H1 (cell line): ENCODE data around the gene SPPL3. TPM values are rescaled to one million over a fixed set of nuclear protein-coding genes. Genes with fewer than 3 reads are reported as not detected.

Source experiments
- CTCF ChIA-PET: fragments of 300-600 bp; sonication (Branson Sonifier 250); formaldehyde crosslinking; loops from one replicate; lab custom pipeline; 2021; ENCODE audit not compliant: partially characterized antibody; lab: Charles Lee
- POLR2A ChIA-PET: fragments of 300-600 bp; sonication (Branson Sonifier 250); formaldehyde crosslinking; loops from one replicate; lab custom pipeline; 2021; ENCODE audit warnings: inconsistent platforms; ENCODE audit not compliant: partially characterized antibody; lab: Charles Lee
- DNase-seq, 2 experiments: peaks; one replicate each; pipeline versions ENCODE4 v3.0.0 to v3.0.0-alpha.2; 2010 to 2022; ENCODE audit warnings: low spot score in 2 of 2, low read depth in 1 of 2, mixed read lengths in 1 of 2
- FAIRE-seq: peaks from 2 replicates; lab custom pipeline; 2011; peaks lifted over from hg19 to GRCh38; lab: Jason Lieb, UNC
- H2AFZ ChIP-seq: 2 replicates; pipeline ENCODE4 v1.8.1; 2012; ENCODE audit warnings: low read length, inconsistent platforms
- H2AK5ac ChIP-seq: 2 replicates; pipeline ENCODE4 v1.6.1; 2013; ENCODE audit warnings: low read depth, low read length
- H2BK120ac ChIP-seq: replicated peaks from 2 replicates; pipeline ENCODE3; 2013; ENCODE audit warnings: low read depth, low read length, inconsistent platforms
- H2BK12ac ChIP-seq: 2 replicates; pipeline ENCODE4 v1.6.1; 2013; ENCODE audit warnings: low read depth, low read length
- H2BK15ac ChIP-seq: 2 replicates; pipeline ENCODE4 v1.6.1; 2013; ENCODE audit warnings: low read length
- H2BK20ac ChIP-seq: 2 replicates; pipeline ENCODE4 v1.6.1; 2013; ENCODE audit warnings: low read length
- H2BK5ac ChIP-seq: 2 replicates; pipeline ENCODE4 v1.6.1; 2013; ENCODE audit warnings: low read depth, low read length
- H3K14ac ChIP-seq: 2 replicates; pipeline ENCODE4 v1.6.1; 2013; ENCODE audit warnings: inconsistent platforms; ENCODE audit not compliant: insufficient read length
- H3K18ac ChIP-seq: 2 replicates; pipeline ENCODE4 v1.6.1; 2013; ENCODE audit warnings: low read length; ENCODE audit errors: extremely low read depth
- H3K23ac ChIP-seq: 2 replicates; pipeline ENCODE4 v1.6.1; 2013; ENCODE audit warnings: inconsistent platforms; ENCODE audit not compliant: insufficient read length
- H3K23me2 ChIP-seq: 2 replicates; pipeline ENCODE4 v1.6.1; 2013; ENCODE audit warnings: low read depth, low read length
- H3K27ac ChIP-seq: 2 replicates; pipeline ENCODE4 v1.6.1; 2011; ENCODE audit warnings: low read depth, low read length, inconsistent platforms
- H3K27me3 ChIP-seq, 4 experiments: replicated peaks in 1 of 4; 1 replicate in 1 of 4; 2 replicates in 3 of 4; pipeline versions ENCODE4 v1.6.1 to v1.8.1; 2011 to 2013; ENCODE audit warnings: low read length in 3 of 4, mild to moderate bottlenecking in 3 of 4, inconsistent platforms in 2 of 4, mixed read lengths in 2 of 4, moderate library complexity in 1 of 4; ENCODE audit not compliant: control insufficient read depth in 3 of 4, insufficient read depth in 3 of 4; ENCODE audit errors: extremely low read depth in 1 of 4
- H3K36me3 ChIP-seq, 4 experiments: 2 replicates each; pipeline versions ENCODE4 v1.6.1 to v1.8.1; 2011 to 2013; ENCODE audit warnings: mild to moderate bottlenecking in 4 of 4, low read length in 3 of 4, moderate library complexity in 2 of 4, control low read depth in 1 of 4, inconsistent platforms in 1 of 4; ENCODE audit not compliant: insufficient read depth in 4 of 4, control insufficient read depth in 2 of 4
- H3K4ac ChIP-seq: replicated peaks from 2 replicates; pipeline ENCODE3; 2013; ENCODE audit warnings: low read length, low read depth, mixed read lengths, inconsistent platforms; ENCODE audit not compliant: insufficient read length
- H3K4me1 ChIP-seq, 4 experiments: replicated peaks in 1 of 4; 1 replicate in 1 of 4; 2 replicates in 3 of 4; pipeline versions ENCODE4 v1.6.1 to v1.8.1; 2011 to 2013; ENCODE audit warnings: low read length in 3 of 4, inconsistent platforms in 2 of 4, mixed read lengths in 1 of 4; ENCODE audit not compliant: insufficient read depth in 4 of 4, control insufficient read depth in 3 of 4
- H3K4me2 ChIP-seq, 2 experiments: 2 replicates each; pipeline versions ENCODE4 v1.6.1 to v1.8.1; 2011 to 2013; ENCODE audit warnings: low read depth in 2 of 2, low read length in 2 of 2, control low read depth in 1 of 2, inconsistent platforms in 1 of 2, mild to moderate bottlenecking in 1 of 2; ENCODE audit not compliant: insufficient read depth in 1 of 2
- H3K4me3 ChIP-seq, 4 experiments: fragments of 200-600, 300-600 bp in 1 of 4; sonication (generic), shearing (Covaris generic), sonication (Bioruptor Twin) in 1 of 4; 2 replicates each; pipeline versions ENCODE4 v1.5.1 to v1.8.1; 2011 to 2016; ENCODE audit warnings: low read length in 4 of 4, low read depth in 3 of 4, control low read depth in 2 of 4, inconsistent platforms in 2 of 4, mild to moderate bottlenecking in 2 of 4, mixed read lengths in 1 of 4, moderate library complexity in 1 of 4; ENCODE audit not compliant: insufficient read depth in 2 of 4; ENCODE audit errors: extremely low read depth in 1 of 4
- H3K56ac ChIP-seq: replicated peaks from 2 replicates; pipeline ENCODE3; 2013; ENCODE audit warnings: low read depth, mild to moderate bottlenecking, mixed read lengths, low read length, inconsistent platforms; ENCODE audit not compliant: insufficient read length
- H3K79me1 ChIP-seq: 2 replicates; pipeline ENCODE4 v1.6.1; 2013; ENCODE audit warnings: low read depth, low read length, control low read depth
- H3K79me2 ChIP-seq, 2 experiments: 2 replicates each; pipeline versions ENCODE4 v1.6.1 to v1.8.1; 2012 to 2013; ENCODE audit warnings: low read length in 2 of 2, mild to moderate bottlenecking in 2 of 2, inconsistent platforms in 1 of 2; ENCODE audit not compliant: insufficient read depth in 2 of 2, control insufficient read depth in 1 of 2
- H3K9ac ChIP-seq, 4 experiments: replicated peaks in 1 of 4; 1 replicate in 1 of 4; 2 replicates in 3 of 4; pipeline versions ENCODE4 v1.6.1 to v1.8.1; 2011 to 2013; ENCODE audit warnings: low read depth in 3 of 4, low read length in 3 of 4, control low read depth in 2 of 4, mild to moderate bottlenecking in 2 of 4, moderate library complexity in 2 of 4, inconsistent platforms in 1 of 4; ENCODE audit errors: extremely low read depth in 1 of 4
- H3K9me3 ChIP-seq, 2 experiments: 2 replicates each; pipeline versions ENCODE4 v1.6.1 to v1.8.1; 2012 to 2013; ENCODE audit warnings: mild to moderate bottlenecking in 2 of 2, moderate library complexity in 2 of 2, control low read depth in 1 of 2, inconsistent platforms in 1 of 2, low read depth in 1 of 2, low read length in 1 of 2, mixed read lengths in 1 of 2; ENCODE audit not compliant: insufficient read depth in 2 of 2
- H4K20me1 ChIP-seq, 2 experiments: replicated peaks in 1 of 2; 2 replicates each; pipeline versions ENCODE3 to v1.8.1; 2011 to 2013; ENCODE audit warnings: inconsistent platforms in 2 of 2, low read length in 2 of 2, mild to moderate bottlenecking in 1 of 2; ENCODE audit not compliant: insufficient read depth in 2 of 2, control insufficient read depth in 1 of 2
- H4K5ac ChIP-seq: 2 replicates; pipeline ENCODE4 v1.6.1; 2013; ENCODE audit warnings: low read length, low read depth, mixed read lengths, inconsistent platforms; ENCODE audit not compliant: insufficient read length
- H4K8ac ChIP-seq: 2 replicates; pipeline ENCODE4 v1.8.0; 2013; ENCODE audit warnings: mild to moderate bottlenecking, moderate library complexity, low read length, inconsistent platforms; ENCODE audit not compliant: insufficient read depth; ENCODE audit errors: extremely low read depth
- H4K91ac ChIP-seq: replicated peaks from 2 replicates; pipeline ENCODE3; 2013; ENCODE audit warnings: low read length, mixed read lengths, inconsistent platforms; ENCODE audit not compliant: insufficient read length
- CBX5 ChIP-seq: fragments of 300-800, 300-1000 bp; sonication (generic); IDR thresholded peaks from 2 replicates; pipeline ENCODE4 v1.7.1; 2016; ENCODE audit warnings: antibody characterized with exemption, low read length, low read depth
- CBX8 ChIP-seq: fragments of 300-800, 300-1000 bp; sonication (generic); IDR thresholded peaks from 2 replicates; pipeline ENCODE4 v1.7.1; 2016; ENCODE audit warnings: low read depth, low read length, borderline replicate concordance
- E2F6 ChIP-seq: IDR thresholded peaks from 2 replicates; pipeline ENCODE4 v1.6.1; 2012; ENCODE audit warnings: inconsistent platforms
- EGR1 ChIP-seq: IDR thresholded peaks from 2 replicates; pipeline ENCODE4 v1.6.1; 2011; ENCODE audit warnings: low read depth, low read length, borderline replicate concordance
- GABPA ChIP-seq: IDR thresholded peaks from 2 replicates; pipeline ENCODE4 v1.6.1; 2011; ENCODE audit warnings: mild to moderate bottlenecking, low read length, moderate library complexity, borderline replicate concordance; ENCODE audit not compliant: insufficient read depth
- GTF2F1 ChIP-seq: IDR thresholded peaks from 2 replicates; pipeline ENCODE4 v1.6.1; 2012; ENCODE audit warnings: low read depth, low read length, improper control_type of control experiment, borderline replicate concordance
- JUND ChIP-seq: IDR thresholded peaks from 2 replicates; pipeline ENCODE4 v1.6.1; 2011; ENCODE audit warnings: mild to moderate bottlenecking, improper control_type of control experiment, low read length
- MAFK ChIP-seq: IDR thresholded peaks from 2 replicates; pipeline ENCODE4 v1.6.1; 2012; ENCODE audit warnings: low read depth, mild to moderate bottlenecking, improper control_type of control experiment, low read length
- NRF1 ChIP-seq: IDR thresholded peaks from 2 replicates; pipeline ENCODE4 v1.6.1; 2011; ENCODE audit warnings: mild to moderate bottlenecking, low read depth, low read length, improper control_type of control experiment
- POLR2AphosphoS5 ChIP-seq: IDR thresholded peaks from 2 replicates; pipeline ENCODE4 v1.6.1; 2011; ENCODE audit warnings: low read depth, low read length
- SIRT6 ChIP-seq: IDR thresholded peaks from one replicate; pipeline ENCODE4 v1.7.1; 2012; ENCODE audit warnings: low read length, inconsistent platforms
- TCF12 ChIP-seq: IDR thresholded peaks from 2 replicates; pipeline ENCODE4 v1.6.1; 2011; ENCODE audit warnings: low read depth, mild to moderate bottlenecking, low read length
- WGBS, 2 experiments: shearing (Covaris generic) in 1 of 2; methylation state at CpG; one replicate each; pipeline versions ENCODE4 v1.1.6 to v1.1.7; 2013 to 2015; ENCODE audit warnings: low lambda C conversion rate in 2 of 2, mixed read lengths in 2 of 2, inconsistent platforms in 1 of 2, low coverage in 1 of 2, missing lambda C conversion rate in 1 of 2; ENCODE audit not compliant: insufficient replicate concordance in 2 of 2, insufficient coverage in 1 of 2, insufficient read length in 1 of 2; ENCODE audit errors: extremely low coverage in 1 of 2, missing lambda C conversion rate in 1 of 2; 5-methylcytosine and 5-hydroxymethylcytosine counted together
- polyA plus RNA-seq, 7 experiments: library from polyadenylated mRNA; depleted of rRNA in 3 of 7; stranded (reverse) in 5 of 7; unstranded in 2 of 7; fragments of >200 nt in 5 of 7; fragments of 200-250 nt in 2 of 7; gene quantifications; 1 replicate in 5 of 7; 2 replicates in 1 of 7; 4 replicates in 1 of 7; pipeline versions ENCODE4 v1.2.1 to v1.2.3, GENCODE V29; 2011 to 2013; ENCODE audit warnings: missing spikeins in 2 of 7, mixed read lengths in 2 of 7
- total RNA-seq: library from RNA; stranded (reverse); fragmentation: NEBNext Ultra II Directional; extraction: Animal tissue kit (Norgen Biotek cat#: 25700); gene quantifications from 2 replicates; pipeline ENCODE4 v1.2.1, GENCODE V29; 2021

The SPPL3 gene
- total and polyA plus RNA-seq, 2 of the 8 experiments (the other 6 are each of a cell fraction or from before 2014, with no cell fraction given) = 27.3 to 48.4 TPM

- no peaks in the 10 kb centered on the region for H3K27me3 ChIP-seq
- CTCF ChIA-PET = interaction anchor here (0.7 to 1.5 kb wide), 6 partner anchors 11 to 230 kb away, joined by 3 to 7 read pairs (median 3); no protein-coding TSS in a partner anchor
- no peak overlapping the region for H3K27ac ChIP-seq
- TF ChIP-seq NRF1 (no peak), JUND (no peak), GABPA (no peak), SIRT6 (no peak), E2F6 (no peak), CBX8 (no peak), GTF2F1 (no peak), TCF12 (no peak), POLR2AphosphoS5 (no peak), CBX5 (no peak), MAFK (no peak), EGR1 (no peak)
Measured at GRCh38 chr12:120741476-120742421, 162.4 kb downstream of the SPPL3 start.

More at GRCh38 chr12:120741476-120742421, 162.4 kb downstream of the SPPL3 start:
- Histone ChIP-seq H3K18ac (no peak overlapping the region), H3K9ac (no peak overlapping the region), H2AFZ (no peak overlapping the region), H2BK120ac (no peak overlapping the region), H2AK5ac (no peak overlapping the region), H4K20me1 (no peaks in the 10 kb centered on the region), H3K4me3 (no peak overlapping the region), H3K9me3 (no peaks in the 10 kb centered on the region), H3K4me2 (no peak overlapping the region), H4K8ac (no peak overlapping the region; the same call in 1 of the 2 replicates), H3K4me1 (no peaks in the 10 kb centered on the region), H2BK20ac (no peak overlapping the region), H3K79me1 (no peaks in the 10 kb centered on the region), H4K91ac (no peak overlapping the region), H3K36me3 (no peaks in the 10 kb centered on the region; a peak in 1 of 8 replicates), H2BK15ac (no peak overlapping the region), H3K56ac (no peak overlapping the region), H3K23me2 (no peaks in the 10 kb centered on the region), H3K4ac (no peak overlapping the region), H3K79me2 (no peaks in the 10 kb centered on the region), H4K5ac (no peak overlapping the region), H2BK5ac (no peak overlapping the region), H3K23ac (no peak overlapping the region), H3K14ac (no peak overlapping the region), H2BK12ac (no peak overlapping the region)
- POLR2A ChIA-PET = no interaction called here
- DNase-seq (peak in 1 of 2 experiments; percentile 48), FAIRE-seq (no peak)
- 89% methylated on average over 29 of the region's 33 CpGs; no CpG with 5 or more reads in 1 of the 2 experiments for WGBS, 2 experiments
